Measurements from ENCODE around the gene P2RX2. TPM values are rescaled to one million over a fixed set of nuclear protein-coding genes. Genes with fewer than 3 reads are reported as not detected.
A peak's percentile ranks its signal among the peaks of the same experiment; 100 is the strongest.

P2RX2 gene
- polyA plus RNA-seq, 4 donors: 1.9 to 17.7 TPM; not detected in 2

GRCh38 chr12:132648616-132649225 is 30.1 kb downstream of the P2RX2 start:
- Histone ChIP-seq H3K36me3 (ENCODE audit: control insufficient read depth in 3 of 3, insufficient read depth in 2 of 3, low read depth in 1 of 3, low read length in 3 of 3) (peaks cover 10 to 64% (median 11%) of the 10 kb centered on the region in 3 donors), H3K27ac (ENCODE audit: low read depth in 1 of 3, low read length in 2 of 3) (no peak overlapping the region), H3K9me3 (ENCODE audit: control insufficient read depth in 2 of 2, insufficient read depth in 1 of 2, low read depth in 1 of 2, low read length in 1 of 2) (no peaks in the 10 kb centered on the region), H3K27me3 (ENCODE audit: control insufficient read depth in 3 of 3, insufficient read depth in 3 of 3, low read length in 3 of 3) (no peaks in the 10 kb centered on the region), H3K4me3 (ENCODE audit: low read depth in 1 of 3, low read length in 3 of 3) (no peak overlapping the region), H3K4me1 (ENCODE audit: control insufficient read depth in 3 of 3, insufficient read depth in 2 of 3, low read depth in 1 of 3, low read length in 2 of 3) (no peaks in the 10 kb centered on the region)
- no peak for FAIRE-seq
- DNase-seq: no peak
- 95 to 97% (median 96%) methylated on average over 24 of the region's 24 CpGs for WGBS, 3 donors

GRCh38 chr12:132649226-132649945 is 30.8 kb downstream of the P2RX2 start:
- Histone ChIP-seq H3K4me3 (ENCODE audit: low read depth in 1 of 3, low read length in 3 of 3) (no peak overlapping the region), H3K27ac (ENCODE audit: low read depth in 1 of 3, low read length in 2 of 3) (no peak overlapping the region), H3K9me3 (ENCODE audit: control insufficient read depth in 2 of 2, insufficient read depth in 1 of 2, low read depth in 1 of 2, low read length in 1 of 2) (no peaks in the 10 kb centered on the region), H3K36me3 (ENCODE audit: control insufficient read depth in 3 of 3, insufficient read depth in 2 of 3, low read depth in 1 of 3, low read length in 3 of 3) (peaks cover 10 to 58% (median 11%) of the 10 kb centered on the region in 3 donors), H3K4me1 (ENCODE audit: control insufficient read depth in 3 of 3, insufficient read depth in 2 of 3, low read depth in 1 of 3, low read length in 2 of 3) (no peaks in the 10 kb centered on the region), H3K27me3 (ENCODE audit: control insufficient read depth in 3 of 3, insufficient read depth in 3 of 3, low read length in 3 of 3) (no peaks in the 10 kb centered on the region)
- peak in 1 of 2 donors; percentile 28 for DNase-seq
- 91 to 94% (median 92%) methylated on average over 27 of the region's 27 CpGs for WGBS, 3 donors
- no peak for FAIRE-seq

DNA sequence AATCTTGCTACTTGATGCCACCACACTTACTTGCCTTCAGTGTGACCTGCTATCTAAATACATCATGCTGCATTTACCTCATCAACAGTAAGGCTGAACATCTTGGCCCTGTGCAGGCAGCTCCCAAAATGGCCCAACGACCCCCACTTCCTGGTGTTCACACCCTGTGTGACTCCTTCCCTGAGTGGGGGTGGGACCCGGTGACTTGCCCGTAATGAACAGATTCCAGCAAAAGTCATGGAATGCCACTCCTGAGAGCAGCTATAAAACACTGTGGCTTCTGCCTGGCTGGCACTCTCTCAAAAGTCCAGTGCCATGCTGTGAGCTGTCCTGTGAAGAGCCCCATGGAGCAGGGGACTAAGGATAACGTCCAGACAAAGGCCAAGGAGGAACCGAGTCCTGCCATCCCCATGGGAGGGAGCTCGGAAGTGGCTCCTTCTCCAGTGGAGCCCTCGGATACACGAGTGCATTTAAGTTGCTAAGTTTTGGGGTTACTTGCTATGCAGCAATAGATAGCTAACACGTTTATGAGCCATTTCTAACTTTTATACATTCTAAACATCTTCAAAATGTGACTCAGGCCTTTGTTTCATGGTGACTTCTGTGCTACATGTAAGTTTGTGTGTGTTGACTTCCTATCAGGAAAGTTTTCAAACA is 33.0 kb downstream of the P2RX2 start:
- Histone ChIP-seq H3K4me1 (ENCODE audit: control insufficient read depth in 3 of 3, insufficient read depth in 2 of 3, low read depth in 1 of 3, low read length in 2 of 3) (no peaks in the 10 kb centered on the region), H3K27ac (ENCODE audit: low read depth in 1 of 3, low read length in 2 of 3) (no peak overlapping the region), H3K36me3 (ENCODE audit: control insufficient read depth in 3 of 3, insufficient read depth in 2 of 3, low read depth in 1 of 3, low read length in 3 of 3) (peaks cover 11 to 59% (median 13%) of the 10 kb centered on the region in 3 donors), H3K4me3 (ENCODE audit: low read depth in 1 of 3, low read length in 3 of 3) (no peak overlapping the region), H3K9me3 (ENCODE audit: control insufficient read depth in 2 of 2, insufficient read depth in 1 of 2, low read depth in 1 of 2, low read length in 1 of 2) (no peaks in the 10 kb centered on the region), H3K27me3 (ENCODE audit: control insufficient read depth in 3 of 3, insufficient read depth in 3 of 3, low read length in 3 of 3) (no peaks in the 10 kb centered on the region)
- no peak for FAIRE-seq
- DNase-seq: no peak
- WGBS, 3 donors: 82 to 89% (median 85%) methylated on average over 9 of the region's 9 CpGs

DNA sequence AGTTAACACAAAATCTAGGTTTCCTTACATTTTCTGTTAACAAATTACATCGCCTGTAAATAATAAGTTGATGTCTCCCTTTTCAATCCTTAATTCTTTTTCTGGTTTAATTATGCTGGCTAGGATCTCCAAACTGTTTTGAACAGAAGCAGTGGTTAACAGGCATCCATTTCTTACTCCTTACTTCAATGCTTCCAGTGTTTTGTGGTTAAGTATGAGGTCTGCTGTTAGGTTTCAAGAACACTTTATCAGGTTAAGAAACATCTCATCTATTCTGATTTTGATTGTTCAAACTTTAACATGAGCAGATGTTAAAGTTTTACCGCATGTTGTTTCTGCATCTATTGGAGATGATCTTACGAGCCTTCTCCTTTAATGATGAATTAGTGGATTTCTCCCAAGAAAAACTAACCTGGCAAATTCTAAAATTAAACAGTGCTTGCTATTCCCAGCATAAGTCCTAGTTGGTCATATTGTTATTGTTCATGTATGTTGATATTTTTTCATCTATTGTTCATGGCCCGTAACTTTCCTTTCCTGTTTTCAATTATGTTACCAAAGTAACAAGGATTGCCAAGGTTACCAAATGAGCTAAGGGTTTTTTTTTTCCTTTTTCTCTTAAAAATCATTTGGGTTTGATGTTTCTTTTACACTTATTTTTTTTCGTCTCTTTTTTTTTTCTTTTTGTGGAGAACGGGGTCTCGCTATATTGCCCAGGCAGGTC is 35.2 kb downstream of the P2RX2 start:
- WGBS, 3 donors: 90 to 98% (median 97%) methylated on average over 7 of the region's 7 CpGs
- Histone ChIP-seq H3K27ac (ENCODE audit: low read depth in 1 of 3, low read length in 2 of 3) (no peak overlapping the region), H3K9me3 (ENCODE audit: control insufficient read depth in 2 of 2, insufficient read depth in 1 of 2, low read depth in 1 of 2, low read length in 1 of 2) (no peaks in the 10 kb centered on the region), H3K27me3 (ENCODE audit: control insufficient read depth in 3 of 3, insufficient read depth in 3 of 3, low read length in 3 of 3) (no peaks in the 10 kb centered on the region), H3K36me3 (ENCODE audit: control insufficient read depth in 3 of 3, insufficient read depth in 2 of 3, low read depth in 1 of 3, low read length in 3 of 3) (peaks cover 10 to 58% (median 23%) of the 10 kb centered on the region in 3 donors), H3K4me1 (ENCODE audit: control insufficient read depth in 3 of 3, insufficient read depth in 2 of 3, low read depth in 1 of 3, low read length in 2 of 3) (no peaks in the 10 kb centered on the region), H3K4me3 (ENCODE audit: low read depth in 1 of 3, low read length in 3 of 3) (no peak overlapping the region)
- no peak for FAIRE-seq
- DNase-seq: no peak

DNA sequence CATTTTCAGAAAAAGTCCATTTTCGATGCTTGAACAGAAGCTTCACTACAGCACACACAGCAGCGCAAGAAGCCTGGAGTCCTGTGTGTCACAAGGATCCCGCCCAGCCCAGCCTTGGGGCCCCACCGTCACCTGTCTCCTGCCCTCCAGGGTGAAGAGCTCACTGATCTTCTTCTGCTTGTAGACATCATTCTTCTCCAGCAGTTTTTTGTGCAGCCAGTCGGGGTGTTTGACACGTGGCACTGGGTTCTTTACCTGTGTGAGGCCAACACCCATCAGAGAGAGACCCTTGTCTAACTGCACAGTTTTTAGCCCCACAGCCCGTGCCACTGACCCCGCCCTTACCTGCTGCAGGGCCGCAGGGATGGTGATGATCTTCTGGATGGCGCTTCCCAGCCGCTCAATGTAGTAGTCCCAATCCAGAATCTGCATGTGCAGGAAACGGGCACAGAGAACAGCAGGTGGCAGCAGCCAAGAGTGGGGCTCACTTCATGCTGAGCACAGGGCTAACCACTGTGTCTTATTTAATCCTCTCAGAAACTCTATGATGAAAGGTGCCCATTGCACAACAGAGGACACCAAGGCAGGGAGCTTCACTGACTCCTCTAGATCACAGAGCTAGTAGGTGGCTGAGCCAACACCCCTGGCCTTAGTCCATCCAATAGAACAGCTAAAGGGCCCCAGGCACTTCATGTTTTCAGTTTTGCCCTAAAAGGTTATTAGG is 38.6 kb downstream of the P2RX2 start:
- H3K4me1 ChIP-seq (ENCODE audit: control insufficient read depth in 3 of 3, insufficient read depth in 2 of 3, low read depth in 1 of 3, low read length in 2 of 3): no peaks in the 10 kb centered on the region
- FAIRE-seq (no peak), DNase-seq (peak in 1 of 2 donors; percentile 5)
- H3K27me3 ChIP-seq (ENCODE audit: control insufficient read depth in 3 of 3, insufficient read depth in 3 of 3, low read length in 3 of 3): no peaks in the 10 kb centered on the region
- no peak overlapping the region for H3K27ac ChIP-seq (ENCODE audit: low read depth in 1 of 3, low read length in 2 of 3)
- H3K4me3 ChIP-seq (ENCODE audit: low read depth in 1 of 3, low read length in 3 of 3): no peak overlapping the region
- H3K36me3 ChIP-seq (ENCODE audit: control insufficient read depth in 3 of 3, insufficient read depth in 2 of 3, low read depth in 1 of 3, low read length in 3 of 3): peaks cover 11 to 68% (median 28%) of the 10 kb centered on the region in 3 donors
- 94 to 96% (median 94%) methylated on average over 12 of the region's 12 CpGs for WGBS, 3 donors
- H3K9me3 ChIP-seq (ENCODE audit: control insufficient read depth in 2 of 2, insufficient read depth in 1 of 2, low read depth in 1 of 2, low read length in 1 of 2): no peaks in the 10 kb centered on the region

GRCh38 chr12:132658149-132658894 is 39.7 kb downstream of the P2RX2 start:
- Histone ChIP-seq H3K4me3 (ENCODE audit: low read depth in 1 of 3, low read length in 3 of 3) (no peak overlapping the region), H3K27ac (ENCODE audit: low read depth in 1 of 3, low read length in 2 of 3) (no peak overlapping the region), H3K36me3 (ENCODE audit: control insufficient read depth in 3 of 3, insufficient read depth in 2 of 3, low read depth in 1 of 3, low read length in 3 of 3) (peaks cover 13 to 69% (median 33%) of the 10 kb centered on the region in 3 donors), H3K4me1 (ENCODE audit: control insufficient read depth in 3 of 3, insufficient read depth in 2 of 3, low read depth in 1 of 3, low read length in 2 of 3) (no peaks in the 10 kb centered on the region), H3K9me3 (ENCODE audit: control insufficient read depth in 2 of 2, insufficient read depth in 1 of 2, low read depth in 1 of 2, low read length in 1 of 2) (no peaks in the 10 kb centered on the region), H3K27me3 (ENCODE audit: control insufficient read depth in 3 of 3, insufficient read depth in 3 of 3, low read length in 3 of 3) (no peaks in the 10 kb centered on the region)
- WGBS, 3 donors: 90 to 96% (median 95%) methylated on average over 32 of the region's 32 CpGs
- DNase-seq (no peak), FAIRE-seq (no peak)

DNA sequence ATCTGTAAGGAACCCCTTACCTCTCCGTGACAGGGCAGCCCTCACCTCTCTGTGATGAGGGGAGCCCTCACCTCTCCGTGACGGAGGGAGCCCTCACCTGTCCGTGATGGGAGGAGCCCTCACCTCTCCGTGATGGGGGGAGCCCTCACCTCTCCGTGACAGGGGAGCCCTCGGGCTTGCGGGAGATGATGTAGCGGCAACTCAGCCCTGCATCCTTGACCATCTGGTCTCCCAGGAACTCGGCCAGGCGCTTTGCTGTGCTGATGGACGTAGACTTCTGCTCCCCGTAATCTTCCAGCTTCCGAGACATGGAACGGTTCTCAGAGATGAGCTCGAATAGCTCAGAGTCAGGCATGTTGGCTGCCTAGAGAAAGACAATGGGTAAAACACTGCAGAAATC is 40.6 kb downstream of the P2RX2 start:
- 92 to 98% (median 93%) methylated on average over 16 of the region's 16 CpGs for WGBS, 3 donors
- H3K27ac ChIP-seq (ENCODE audit: low read depth in 1 of 3, low read length in 2 of 3): no peak overlapping the region
- no peaks in the 10 kb centered on the region for H3K27me3 ChIP-seq (ENCODE audit: control insufficient read depth in 3 of 3, insufficient read depth in 3 of 3, low read length in 3 of 3)
- FAIRE-seq (no peak), DNase-seq (no peak)
- H3K4me3 ChIP-seq (ENCODE audit: low read depth in 1 of 3, low read length in 3 of 3): no peak overlapping the region
- H3K36me3 ChIP-seq (ENCODE audit: control insufficient read depth in 3 of 3, insufficient read depth in 2 of 3, low read depth in 1 of 3, low read length in 3 of 3): peaks cover 13 to 76% (median 34%) of the 10 kb centered on the region in 3 donors
- H3K9me3 ChIP-seq (ENCODE audit: control insufficient read depth in 2 of 2, insufficient read depth in 1 of 2, low read depth in 1 of 2, low read length in 1 of 2): no peaks in the 10 kb centered on the region
- no peaks in the 10 kb centered on the region for H3K4me1 ChIP-seq (ENCODE audit: control insufficient read depth in 3 of 3, insufficient read depth in 2 of 3, low read depth in 1 of 3, low read length in 2 of 3)
